Endothelial cell of umbilical vein (primary cell): ENCODE data around the gene TNFAIP6. TPM values are rescaled to one million over a fixed set of nuclear protein-coding genes. Genes with fewer than 3 reads are reported as not detected.

ENCODE experiments used
- BruUV-seq: library from RNA; stranded (reverse); fragments of 400-500 nt; replicated peaks from 2 replicates; lab custom pipeline; 2021; lab: Mats Ljungman, UMichigan
- CTCF ChIA-PET: fragments of 300-600, 350-600 bp; sonication (Branson Sonifier 250); formaldehyde crosslinking; loops from one replicate; lab custom pipeline; 2021; ENCODE audit warnings: antibody characterized with exemption, inconsistent platforms; lab: Charles Lee
- POLR2A ChIA-PET: fragments of 300-600, 350-600 bp; sonication (Branson Sonifier 250); formaldehyde crosslinking; loops from one replicate; lab custom pipeline; 2021; ENCODE audit warnings: antibody characterized with exemption, inconsistent platforms; lab: Charles Lee
- DNase-seq: peaks from one replicate; pipeline ENCODE4 v3.0.0-alpha.2; 2011; ENCODE audit warnings: low read depth, low spot score
- FAIRE-seq: peaks from 2 replicates; lab custom pipeline; 2011; peaks lifted over from hg19 to GRCh38; lab: Jason Lieb, UNC
- H2AFZ ChIP-seq: 2 replicates; pipeline ENCODE4 v1.6.0; 2012; ENCODE audit warnings: low read depth, low read length, control low read depth, inconsistent platforms
- H3K27ac ChIP-seq: 2 replicates; pipeline ENCODE4 v1.5.1; 2011; ENCODE audit warnings: low read depth, mild to moderate bottlenecking, control low read depth, low read length, moderate library complexity; ENCODE audit not compliant: insufficient read depth
- H3K27me3 ChIP-seq, 2 experiments: 2 replicates each; pipeline versions ENCODE4 v1.6.0 to v1.6.1; 2011; ENCODE audit warnings: low read length in 2 of 2, mixed read lengths in 1 of 2; ENCODE audit not compliant: control insufficient read depth in 2 of 2, insufficient read depth in 2 of 2
- H3K36me3 ChIP-seq, 2 experiments: 2 replicates in 1 of 2; 3 replicates in 1 of 2; pipeline ENCODE4 v1.5.1; 2011; ENCODE audit warnings: low read length in 2 of 2, mild to moderate bottlenecking in 1 of 2, moderate library complexity in 1 of 2; ENCODE audit not compliant: control insufficient read depth in 2 of 2, insufficient read depth in 2 of 2; ENCODE audit errors: extremely low read depth in 1 of 2
- H3K4me1 ChIP-seq: 3 replicates; pipeline ENCODE4 v1.5.1; 2011; ENCODE audit warnings: mild to moderate bottlenecking, low read length; ENCODE audit not compliant: control insufficient read depth, insufficient read depth; ENCODE audit errors: extremely low read depth
- H3K4me2 ChIP-seq: 2 replicates; pipeline ENCODE4 v1.6.1; 2011; ENCODE audit warnings: low read length, control low read depth, mixed read lengths; ENCODE audit not compliant: insufficient read depth
- H3K4me3 ChIP-seq, 3 experiments: fragments of 200-600 bp in 1 of 3; sonication (generic), shearing (Covaris generic) in 1 of 3; replicated peaks in 1 of 3; 2 replicates each; pipeline ENCODE4 v1.5.1; 2011 to 2016; ENCODE audit warnings: control low read depth in 3 of 3, low read length in 3 of 3, mild to moderate bottlenecking in 2 of 3, inconsistent platforms in 1 of 3, low read depth in 1 of 3, moderate library complexity in 1 of 3; ENCODE audit not compliant: insufficient read depth in 1 of 3
- H3K79me2 ChIP-seq: 2 replicates; pipeline ENCODE4 v1.6.0; 2012; ENCODE audit warnings: low read length, inconsistent platforms; ENCODE audit not compliant: control insufficient read depth, insufficient read depth
- H3K9ac ChIP-seq: replicated peaks from 2 replicates; pipeline ENCODE3; 2011; ENCODE audit warnings: low read length, control low read depth; ENCODE audit not compliant: insufficient read depth; ENCODE audit errors: extremely low read depth
- H3K9me1 ChIP-seq: replicated peaks from 3 replicates; pipeline ENCODE4 v1.6.0; 2011; ENCODE audit warnings: mild to moderate bottlenecking, low read length; ENCODE audit not compliant: control insufficient read depth, insufficient read depth; ENCODE audit errors: extremely low read depth
- H3K9me3 ChIP-seq: replicated peaks from 2 replicates; pipeline ENCODE4 v1.5.1; 2012; ENCODE audit warnings: low read length, inconsistent platforms; ENCODE audit not compliant: control insufficient read depth, insufficient read depth
- H4K20me1 ChIP-seq: replicated peaks from 2 replicates; pipeline ENCODE3; 2011; ENCODE audit warnings: mild to moderate bottlenecking, low read length; ENCODE audit not compliant: control insufficient read depth, insufficient read depth; ENCODE audit errors: extremely low read depth
- CTCF ChIP-seq, 2 donors: IDR thresholded peaks; 1 replicate in 1 of 2; 2 replicates in 1 of 2; pipeline ENCODE4 v1.5.1; 2011; ENCODE audit warnings: low read length in 2 of 2, mild to moderate bottlenecking in 2 of 2, moderate library complexity in 2 of 2, control low read depth in 1 of 2, inconsistent platforms in 1 of 2, low read depth in 1 of 2; ENCODE audit not compliant: insufficient read depth in 1 of 2; ENCODE audit errors: extremely low read depth in 1 of 2
- EZH2 ChIP-seq: IDR thresholded peaks from 2 replicates; pipeline ENCODE4 v1.6.1; 2012; ENCODE audit warnings: borderline replicate concordance, low read depth, mild to moderate bottlenecking, moderate library complexity, low read length, inconsistent platforms; ENCODE audit not compliant: severe bottlenecking
- FOS ChIP-seq: IDR thresholded peaks from 2 replicates; pipeline ENCODE4 v1.6.1; 2011; ENCODE audit warnings: mild to moderate bottlenecking, low read length, moderate library complexity, borderline replicate concordance; ENCODE audit not compliant: insufficient read depth
- GATA2 ChIP-seq: IDR thresholded peaks from 2 replicates; pipeline ENCODE4 v1.7.0; 2011; ENCODE audit warnings: low read depth, mild to moderate bottlenecking, moderate library complexity, mixed read lengths, low read length; ENCODE audit not compliant: insufficient read length, insufficient read depth
- JUN ChIP-seq: IDR thresholded peaks from 2 replicates; pipeline ENCODE4 v1.6.1; 2011; ENCODE audit warnings: borderline replicate concordance, low read depth; ENCODE audit not compliant: insufficient read length, insufficient read depth
- MAX ChIP-seq: IDR thresholded peaks from 2 replicates; pipeline ENCODE4 v1.6.1; 2011; ENCODE audit not compliant: insufficient read depth, insufficient read length
- MYC ChIP-seq: IDR thresholded peaks from one replicate; pipeline ENCODE4 v1.6.1; 2011; ENCODE audit warnings: mild to moderate bottlenecking, low read depth, low read length
- POLR2A ChIP-seq: IDR thresholded peaks from 2 replicates; pipeline ENCODE4 v1.6.1; 2012; ENCODE audit warnings: low read depth, mild to moderate bottlenecking, control low read depth, low read length
- POLR2AphosphoS5 ChIP-seq: IDR thresholded peaks from 2 replicates; pipeline ENCODE4 v1.6.1; 2012; ENCODE audit warnings: low read depth, mild to moderate bottlenecking, control low read depth, low read length, moderate library complexity; ENCODE audit not compliant: insufficient read depth
- dilution Hi-C: fragments of 300-500 bp; cut with MboI; formaldehyde crosslinking; loops from one replicate; pipeline ENCODE4 v1.15.0; 2019; ENCODE audit warnings: low sequenced_read_pairs; ENCODE audit not compliant: extremely low pct_ligation_motif_present
- intact Hi-C: fragments of 100-400 bp; cut with micrococcal nuclease; formaldehyde crosslinking; loops from one replicate; pipeline ENCODE4 v1.10.0; 2022
- polyA plus RNA-seq, 4 experiments: library from polyadenylated mRNA; depleted of rRNA in 3 of 4; stranded (reverse) in 3 of 4; unstranded in 1 of 4; fragments of >200 nt; gene quantifications; 2 replicates each; pipeline versions ENCODE4 v1.2.1 to v1.2.3, GENCODE V29; 2011 to 2012; ENCODE audit warnings: missing spikeins in 1 of 4
- total RNA-seq: library from RNA; stranded (reverse); gene quantifications from 2 replicates; pipeline ENCODE4 v1.2.3, GENCODE V29; 2021

TNFAIP6 gene
- total and polyA plus RNA-seq, 2 donors (not counting 3 experiments of a cell fraction or from before 2014, with no cell fraction given): not detected

- TF ChIP-seq POLR2AphosphoS5 (no peak), GATA2 (no peak), CTCF (IDR thresholded peaks at IDR 0.05; ENCODE audit: extremely low read depth in 1 of 2, insufficient read depth in 1 of 2, low read depth in 1 of 2, low read length in 2 of 2) (no peak), POLR2A (no peak), FOS (no peak), EZH2 (no peak), JUN (no peak), MYC (no peak), MAX (no peak)
- BruUV-seq: no TSS peak
- FAIRE-seq (no peak), DNase-seq (no peak)
- POLR2A ChIA-PET: no interaction called here
- Histone ChIP-seq H3K4me1 (peaks cover 5% of the 10 kb centered on the region), H3K27ac (no peak overlapping the region), H4K20me1 (no peaks in the 10 kb centered on the region), H3K9ac (no peak overlapping the region), H3K9me3 (no peaks in the 10 kb centered on the region), H3K79me2 (no peaks in the 10 kb centered on the region), H3K27me3 (no peaks in the 10 kb centered on the region), H3K9me1 (no peaks in the 10 kb centered on the region), H3K4me2 (no peak overlapping the region), H2AFZ (no peak overlapping the region), H3K36me3 (no peaks in the 10 kb centered on the region), H3K4me3 (no peak overlapping the region)
- dilution Hi-C loops: no loop called here
- CTCF ChIA-PET: no interaction called here
- intact Hi-C loops: no loop called here
Observed at GRCh38 chr2:151379169-151379568, 21.8 kb downstream of the TNFAIP6 start.
